GM18868 (cell line): ENCODE measurements around the gene UBE3B.

Experiments used
- ATAC-seq: cut with Tn5 transposase; IDR thresholded peaks from one replicate; pipeline ENCODE4 v1.9.1; 2021; ENCODE audit warnings: mild to moderate bottlenecking, moderate library complexity; ENCODE audit not compliant: unreplicated experiment

The UBE3B gene

GRCh38 chr12:109448707-109449390 is 28.6 kb upstream of the UBE3B start:
- no peak for ATAC-seq

GRCh38 chr12:109449845-109450532 is 27.4 kb upstream of the UBE3B start:
- no peak for ATAC-seq

GRCh38 chr12:109450980-109451379 is 26.5 kb upstream of the UBE3B start:
- ATAC-seq = no peak

- no peak for ATAC-seq
Observed at GRCh38 chr12:109451400-109451799, 26.0 kb upstream of the UBE3B start.

GRCh38 chr12:109452489-109452888 is 24.9 kb upstream of the UBE3B start:
- no peak for ATAC-seq

GRCh38 chr12:109455706-109456105 is 21.7 kb upstream of the UBE3B start:
- no peak for ATAC-seq

- ATAC-seq = no peak
Observed at GRCh38 chr12:109458086-109458485, 19.3 kb upstream of the UBE3B start.

- no peak for ATAC-seq
Observed at GRCh38 chr12:109458771-109459208, 18.6 kb upstream of the UBE3B start.

GRCh38 chr12:109459247-109459646 is 18.2 kb upstream of the UBE3B start:
- no peak for ATAC-seq

- no peak for ATAC-seq
Observed at GRCh38 chr12:109460538-109460937, 16.9 kb upstream of the UBE3B start.

- no peak for ATAC-seq
Observed at GRCh38 chr12:109461049-109461845, 16.2 kb upstream of the UBE3B start.

GRCh38 chr12:109461846-109462756 is 15.3 kb upstream of the UBE3B start:
- no peak for ATAC-seq

GRCh38 chr12:109462868-109463692 is 14.4 kb upstream of the UBE3B start:
- no peak for ATAC-seq

- ATAC-seq = no peak
Observed at GRCh38 chr12:109463756-109464155, 13.7 kb upstream of the UBE3B start.

- no peak for ATAC-seq
Observed at GRCh38 chr12:109464642-109465351, 12.6 kb upstream of the UBE3B start.

GRCh38 chr12:109466305-109466704 is 11.1 kb upstream of the UBE3B start:
- ATAC-seq = no peak

- ATAC-seq = no peak
Observed at GRCh38 chr12:109466821-109467220, 10.6 kb upstream of the UBE3B start.

- no peak for ATAC-seq
Observed at GRCh38 chr12:109467978-109468676, 9.3 kb upstream of the UBE3B start.

- ATAC-seq = no peak
Observed at GRCh38 chr12:109469517-109469916, 7.9 kb upstream of the UBE3B start.
